ENCODE data around the gene MPC1.

Gene MPC1

DNA sequence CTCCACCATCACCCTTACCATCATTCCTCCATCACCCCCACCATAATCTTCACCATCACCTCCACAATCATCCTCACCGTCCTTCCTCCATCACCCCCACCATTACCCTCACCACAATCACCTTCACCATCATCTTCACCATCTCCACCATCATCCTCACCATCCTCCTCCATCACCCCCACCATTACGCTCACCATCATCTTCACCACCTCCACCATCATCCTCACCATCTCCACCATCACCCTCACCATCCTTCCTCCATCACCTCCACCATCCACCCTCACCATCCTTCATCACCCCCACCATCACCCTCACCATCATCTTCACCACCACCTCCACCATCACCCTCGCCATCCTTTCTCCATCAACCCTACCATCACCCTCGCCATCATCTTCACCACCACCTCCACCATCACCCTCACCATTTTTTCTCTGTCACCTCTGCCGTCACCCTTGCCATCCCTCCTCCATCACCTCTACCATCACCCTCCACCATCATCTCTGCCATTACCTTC, 33.1 kb upstream of the MPC1 start:
- Histone ChIP-seq H3K27ac (ENCODE audit: low read length) (no peak overlapping the region), H3K9me3 (ENCODE audit: control insufficient read depth in 1 of 2, low read length in 2 of 2) (no peaks in the 10 kb centered on the region), H3K36me3 (ENCODE audit: control insufficient read depth in 1 of 2, insufficient read depth in 2 of 2, low read length in 2 of 2) (peaks cover 12 to 49% of the 10 kb centered on the region in 2 donors), H3K4me1 (ENCODE audit: control insufficient read depth in 1 of 2, insufficient read depth in 2 of 2, low read length in 2 of 2) (no peaks in the 10 kb centered on the region), H3K27me3 (ENCODE audit: low read depth, low read length) (no peaks in the 10 kb centered on the region), H3K4me3 (ENCODE audit: low read depth in 1 of 2, low read length in 2 of 2) (no peak overlapping the region)

DNA sequence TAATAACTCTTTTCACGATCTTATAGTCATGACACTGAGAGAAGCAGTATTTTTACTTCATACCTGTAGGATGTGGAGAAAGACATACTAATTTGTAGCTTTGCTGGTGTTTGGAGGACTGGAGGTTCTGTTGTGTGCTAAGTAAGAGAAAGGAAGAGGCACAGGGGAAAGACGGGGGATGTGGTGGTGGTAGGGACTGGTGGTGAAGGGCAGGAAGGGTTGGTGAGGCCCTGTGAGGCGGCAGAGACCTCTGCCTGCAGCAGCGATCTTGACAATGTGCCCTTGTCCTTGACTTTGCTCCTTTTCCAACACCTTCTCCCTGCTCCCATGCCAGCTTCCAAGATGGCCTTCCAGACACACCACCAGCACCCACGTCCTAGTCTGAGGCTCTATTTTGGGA, 32.6 kb upstream of the MPC1 start:
- no peak overlapping the region for H3K27ac ChIP-seq (ENCODE audit: low read length)
- no peak overlapping the region for H3K4me3 ChIP-seq (ENCODE audit: low read depth in 1 of 2, low read length in 2 of 2)
- H3K36me3 ChIP-seq (ENCODE audit: control insufficient read depth in 1 of 2, insufficient read depth in 2 of 2, low read length in 2 of 2) = peaks cover 12 to 46% of the 10 kb centered on the region in 2 donors
- H3K27me3 ChIP-seq (ENCODE audit: low read depth, low read length) = no peaks in the 10 kb centered on the region
- no peaks in the 10 kb centered on the region for H3K9me3 ChIP-seq (ENCODE audit: control insufficient read depth in 1 of 2, low read length in 2 of 2)
- no peaks in the 10 kb centered on the region for H3K4me1 ChIP-seq (ENCODE audit: control insufficient read depth in 1 of 2, insufficient read depth in 2 of 2, low read length in 2 of 2)

DNA sequence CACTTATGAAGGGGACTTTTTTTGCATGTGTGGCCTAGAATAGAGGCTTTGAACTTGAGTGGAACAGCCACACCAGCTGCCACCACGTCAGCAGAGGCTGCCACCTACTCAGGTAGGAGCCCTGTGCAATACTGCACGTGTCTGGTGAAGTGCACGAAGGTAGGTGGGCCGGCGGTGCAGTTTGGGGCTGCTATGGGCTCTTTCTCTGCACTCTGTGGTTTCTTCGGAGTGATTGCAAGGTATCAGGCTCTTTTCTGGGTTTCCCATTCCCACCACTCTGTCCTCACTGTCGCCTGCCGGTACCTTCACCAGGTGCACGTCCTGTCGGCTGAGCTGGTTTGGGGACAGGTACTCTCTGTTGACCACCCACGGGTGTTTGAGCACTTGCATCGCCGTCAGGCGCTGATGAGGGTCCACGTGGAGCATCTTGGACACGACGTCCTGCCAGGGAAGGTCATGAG, 30.8 kb upstream of the MPC1 start:
- no peak overlapping the region for H3K4me3 ChIP-seq (ENCODE audit: low read depth in 1 of 2, low read length in 2 of 2)
- no peaks in the 10 kb centered on the region for H3K4me1 ChIP-seq (ENCODE audit: control insufficient read depth in 1 of 2, insufficient read depth in 2 of 2, low read length in 2 of 2)
- H3K36me3 ChIP-seq (ENCODE audit: control insufficient read depth in 1 of 2, insufficient read depth in 2 of 2, low read length in 2 of 2) = peaks cover 12 to 29% of the 10 kb centered on the region in 2 donors
- H3K27ac ChIP-seq (ENCODE audit: low read length) = no peak overlapping the region
- H3K27me3 ChIP-seq (ENCODE audit: low read depth, low read length) = no peaks in the 10 kb centered on the region
- H3K9me3 ChIP-seq (ENCODE audit: control insufficient read depth in 1 of 2, low read length in 2 of 2) = no peaks in the 10 kb centered on the region

DNA sequence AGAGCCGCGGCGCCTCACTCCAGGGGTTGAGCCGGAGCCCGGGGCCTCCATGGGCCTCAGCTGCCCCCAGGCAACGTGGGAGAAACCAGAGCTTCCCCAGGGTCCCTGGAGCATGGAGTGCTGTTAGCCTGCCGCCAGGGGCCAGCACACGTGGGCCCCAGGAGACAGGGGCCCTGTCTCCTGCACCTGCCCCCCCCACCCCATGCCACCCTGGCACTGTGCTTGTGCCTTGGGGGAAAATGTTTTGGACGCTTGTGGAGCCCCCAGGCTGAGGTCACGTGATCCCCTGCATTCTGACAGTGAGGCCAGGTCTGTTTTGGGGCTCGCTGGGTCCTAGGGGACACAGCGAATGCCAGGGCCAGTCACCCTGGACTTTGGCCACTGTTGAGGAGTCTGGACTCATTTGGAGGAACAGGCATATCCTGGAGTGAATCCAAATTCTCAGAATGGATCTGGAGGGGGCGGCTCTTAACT, 30.2 kb upstream of the MPC1 start:
- Histone ChIP-seq H3K27me3 (ENCODE audit: low read depth, low read length) (no peaks in the 10 kb centered on the region), H3K36me3 (ENCODE audit: control insufficient read depth in 1 of 2, insufficient read depth in 2 of 2, low read length in 2 of 2) (peaks cover 12 to 23% of the 10 kb centered on the region in 2 donors), H3K9me3 (ENCODE audit: control insufficient read depth in 1 of 2, low read length in 2 of 2) (no peaks in the 10 kb centered on the region), H3K27ac (ENCODE audit: low read length) (no peak overlapping the region), H3K4me1 (ENCODE audit: control insufficient read depth in 1 of 2, insufficient read depth in 2 of 2, low read length in 2 of 2) (no peaks in the 10 kb centered on the region), H3K4me3 (ENCODE audit: low read depth in 1 of 2, low read length in 2 of 2) (no peak overlapping the region)

DNA sequence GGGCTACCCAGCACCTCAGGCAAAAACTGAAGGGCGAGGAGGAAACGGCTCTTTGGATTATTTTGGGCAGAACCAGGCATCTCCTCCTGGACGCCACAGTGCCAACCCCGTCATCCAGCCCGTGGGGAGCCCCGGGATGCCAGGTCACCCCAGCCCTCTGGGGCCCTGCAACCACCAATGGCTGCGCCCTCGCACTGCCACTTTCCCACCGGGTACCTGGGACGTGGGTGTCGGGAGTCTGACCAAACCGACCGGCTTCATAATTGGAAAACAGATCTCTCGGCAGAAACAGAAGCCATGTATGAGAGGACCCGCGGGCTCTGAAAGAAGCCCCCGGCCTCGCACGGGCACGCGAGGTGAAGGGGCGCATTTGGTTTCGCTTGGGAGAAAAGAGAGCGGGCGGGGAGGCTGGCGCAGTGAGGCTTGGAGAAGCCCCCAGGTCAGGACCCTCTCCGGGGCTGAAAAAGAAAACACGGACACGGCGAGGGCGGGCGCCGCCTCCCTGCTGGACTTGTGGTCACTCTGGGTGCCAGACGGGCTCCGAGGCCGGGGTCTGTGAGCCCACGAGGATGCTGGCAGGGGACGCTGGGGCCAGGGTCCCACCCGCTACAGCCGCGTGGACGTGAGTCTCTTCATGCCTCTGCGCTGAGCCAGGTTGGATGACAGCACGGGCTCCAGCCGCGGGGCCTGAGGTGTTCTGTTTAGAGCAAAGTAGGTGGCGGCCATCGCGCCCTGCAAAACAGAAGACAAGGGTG, 29.6 kb upstream of the MPC1 start:
- H3K4me3 ChIP-seq (ENCODE audit: low read depth in 1 of 2, low read length in 2 of 2) = no peak overlapping the region
- peaks cover 12 to 18% of the 10 kb centered on the region in 2 donors for H3K36me3 ChIP-seq (ENCODE audit: control insufficient read depth in 1 of 2, insufficient read depth in 2 of 2, low read length in 2 of 2)
- H3K9me3 ChIP-seq (ENCODE audit: control insufficient read depth in 1 of 2, low read length in 2 of 2) = no peaks in the 10 kb centered on the region
- H3K27me3 ChIP-seq (ENCODE audit: low read depth, low read length) = no peaks in the 10 kb centered on the region
- H3K27ac ChIP-seq (ENCODE audit: low read length) = no peak overlapping the region
- no peaks in the 10 kb centered on the region for H3K4me1 ChIP-seq (ENCODE audit: control insufficient read depth in 1 of 2, insufficient read depth in 2 of 2, low read length in 2 of 2)

DNA sequence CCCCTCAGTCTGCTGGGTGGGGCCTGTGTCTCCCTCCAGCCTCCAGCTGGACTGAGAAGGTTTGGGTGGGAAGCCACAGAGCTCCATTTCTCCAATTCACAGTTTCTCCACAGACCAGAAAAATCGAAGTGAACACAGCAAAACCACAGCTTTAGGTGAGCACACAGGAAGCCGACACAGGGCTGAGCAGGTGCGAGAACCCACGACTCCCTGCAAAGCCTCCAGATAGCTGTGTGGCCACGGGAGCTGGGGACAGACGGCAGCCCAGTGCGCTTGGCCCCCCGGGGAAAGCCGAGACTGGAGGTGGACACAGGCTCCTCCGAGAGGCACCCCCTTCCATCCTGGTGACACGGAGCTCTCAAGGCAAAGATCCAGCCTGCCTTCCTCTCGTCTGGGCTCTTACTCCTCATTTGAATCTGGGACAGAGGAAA, 29.0 kb upstream of the MPC1 start:
- Histone ChIP-seq H3K4me1 (ENCODE audit: control insufficient read depth in 1 of 2, insufficient read depth in 2 of 2, low read length in 2 of 2) (no peaks in the 10 kb centered on the region), H3K36me3 (ENCODE audit: control insufficient read depth in 1 of 2, insufficient read depth in 2 of 2, low read length in 2 of 2) (peaks cover 12 to 15% of the 10 kb centered on the region in 2 donors), H3K9me3 (ENCODE audit: control insufficient read depth in 1 of 2, low read length in 2 of 2) (no peaks in the 10 kb centered on the region), H3K4me3 (ENCODE audit: low read depth in 1 of 2, low read length in 2 of 2) (no peak overlapping the region), H3K27ac (ENCODE audit: low read length) (no peak overlapping the region), H3K27me3 (ENCODE audit: low read depth, low read length) (no peaks in the 10 kb centered on the region)

DNA sequence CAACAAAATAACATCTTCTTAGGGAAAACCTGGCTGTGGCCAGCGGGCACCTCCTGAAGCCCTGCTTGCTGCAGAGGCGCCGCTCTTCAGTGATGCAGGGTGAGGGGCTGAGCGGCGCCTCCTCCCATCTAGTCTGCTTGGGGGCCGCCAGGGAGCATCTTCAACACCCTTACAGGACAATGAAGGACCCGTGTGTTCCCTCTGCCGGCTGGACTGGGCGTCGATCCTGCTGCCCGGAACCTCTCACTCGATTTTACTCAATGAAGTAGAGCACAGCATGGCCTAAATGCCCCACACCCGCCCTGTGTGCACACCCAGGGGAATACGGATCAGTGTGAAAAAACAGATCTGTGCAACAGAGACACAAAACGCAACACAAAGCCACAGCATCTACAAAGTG, 28.5 kb upstream of the MPC1 start:
- H3K27me3 ChIP-seq (ENCODE audit: low read depth, low read length) = no peaks in the 10 kb centered on the region
- no peaks in the 10 kb centered on the region for H3K9me3 ChIP-seq (ENCODE audit: control insufficient read depth in 1 of 2, low read length in 2 of 2)
- no peak overlapping the region for H3K4me3 ChIP-seq (ENCODE audit: low read depth in 1 of 2, low read length in 2 of 2)
- no peak overlapping the region for H3K27ac ChIP-seq (ENCODE audit: low read length)
- peaks cover 12 to 15% of the 10 kb centered on the region in 2 donors for H3K36me3 ChIP-seq (ENCODE audit: control insufficient read depth in 1 of 2, insufficient read depth in 2 of 2, low read length in 2 of 2)
- H3K4me1 ChIP-seq (ENCODE audit: control insufficient read depth in 1 of 2, insufficient read depth in 2 of 2, low read length in 2 of 2) = no peaks in the 10 kb centered on the region

DNA sequence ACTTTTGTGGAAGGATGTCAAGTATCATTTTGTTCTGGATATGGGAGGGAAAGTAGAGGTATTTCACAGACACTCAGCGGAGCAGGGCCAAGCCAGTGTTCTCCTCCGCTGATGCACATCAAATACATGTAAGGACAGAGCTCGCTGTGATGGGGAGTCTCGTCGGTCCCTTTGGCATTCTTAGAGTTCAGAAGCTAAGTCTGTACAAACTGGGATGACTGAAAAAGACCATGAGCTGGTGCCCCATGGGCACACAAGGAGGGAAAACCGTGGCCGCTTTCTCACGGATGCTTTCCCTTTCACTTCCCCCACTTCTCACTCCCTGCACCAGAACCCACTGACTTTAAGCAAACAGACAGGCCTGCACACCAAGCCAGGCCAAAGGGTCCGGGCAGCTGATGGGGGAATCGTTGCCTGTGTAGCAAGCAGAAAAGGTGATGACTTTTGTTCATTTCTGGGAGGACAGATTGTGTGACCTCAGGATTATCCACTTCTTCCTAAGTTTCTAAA, 27.7 kb upstream of the MPC1 start:
- Histone ChIP-seq H3K4me1 (ENCODE audit: control insufficient read depth in 1 of 2, insufficient read depth in 2 of 2, low read length in 2 of 2) (no peaks in the 10 kb centered on the region), H3K27me3 (ENCODE audit: low read depth, low read length) (no peaks in the 10 kb centered on the region), H3K27ac (ENCODE audit: low read length) (no peak overlapping the region), H3K4me3 (ENCODE audit: low read depth in 1 of 2, low read length in 2 of 2) (no peak overlapping the region), H3K36me3 (ENCODE audit: control insufficient read depth in 1 of 2, insufficient read depth in 2 of 2, low read length in 2 of 2) (peaks cover 12 to 15% of the 10 kb centered on the region in 2 donors), H3K9me3 (ENCODE audit: control insufficient read depth in 1 of 2, low read length in 2 of 2) (no peaks in the 10 kb centered on the region)

DNA sequence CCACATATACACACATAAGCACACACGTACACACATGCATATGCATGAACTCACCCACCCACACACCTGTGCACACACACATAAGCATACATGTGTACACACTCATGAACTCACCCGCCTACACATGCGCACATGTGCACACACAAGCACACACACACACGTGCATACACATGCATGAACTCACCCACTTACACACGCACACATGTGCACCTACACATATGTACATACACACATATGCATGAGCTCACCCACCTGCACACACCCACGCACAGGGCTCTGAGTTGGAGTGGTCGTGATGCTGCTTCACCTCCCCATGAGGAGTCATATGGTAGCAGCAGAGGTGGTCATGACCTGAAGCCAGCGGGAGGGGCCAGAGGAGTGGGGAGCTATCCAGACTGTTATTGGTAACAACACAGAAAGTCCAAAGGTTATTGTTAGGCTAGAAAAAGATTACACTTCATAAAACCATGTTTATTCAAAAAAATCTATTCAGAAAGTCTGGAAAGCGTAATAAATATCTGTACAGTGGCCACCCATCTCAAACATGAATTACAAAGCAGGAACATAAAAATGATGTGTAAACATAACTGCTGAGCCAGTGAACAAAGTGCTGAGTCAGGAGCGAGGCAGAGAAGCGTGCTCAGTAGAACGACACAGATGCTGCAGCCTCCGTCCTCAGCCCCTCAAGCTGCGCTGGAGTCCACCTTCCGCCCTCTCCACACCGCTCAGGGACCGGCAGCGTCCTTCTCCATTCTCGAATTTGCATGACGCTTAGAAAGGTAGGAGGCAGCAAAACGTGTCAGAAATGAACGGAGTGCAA, 26.4 kb upstream of the MPC1 start:
- Histone ChIP-seq H3K4me1 (ENCODE audit: control insufficient read depth in 1 of 2, insufficient read depth in 2 of 2, low read length in 2 of 2) (no peaks in the 10 kb centered on the region), H3K36me3 (ENCODE audit: control insufficient read depth in 1 of 2, insufficient read depth in 2 of 2, low read length in 2 of 2) (peaks cover 9 to 15% of the 10 kb centered on the region in 2 donors), H3K4me3 (ENCODE audit: low read depth in 1 of 2, low read length in 2 of 2) (no peak overlapping the region), H3K9me3 (ENCODE audit: control insufficient read depth in 1 of 2, low read length in 2 of 2) (no peaks in the 10 kb centered on the region), H3K27me3 (ENCODE audit: low read depth, low read length) (no peaks in the 10 kb centered on the region), H3K27ac (ENCODE audit: low read length) (no peak overlapping the region)

DNA sequence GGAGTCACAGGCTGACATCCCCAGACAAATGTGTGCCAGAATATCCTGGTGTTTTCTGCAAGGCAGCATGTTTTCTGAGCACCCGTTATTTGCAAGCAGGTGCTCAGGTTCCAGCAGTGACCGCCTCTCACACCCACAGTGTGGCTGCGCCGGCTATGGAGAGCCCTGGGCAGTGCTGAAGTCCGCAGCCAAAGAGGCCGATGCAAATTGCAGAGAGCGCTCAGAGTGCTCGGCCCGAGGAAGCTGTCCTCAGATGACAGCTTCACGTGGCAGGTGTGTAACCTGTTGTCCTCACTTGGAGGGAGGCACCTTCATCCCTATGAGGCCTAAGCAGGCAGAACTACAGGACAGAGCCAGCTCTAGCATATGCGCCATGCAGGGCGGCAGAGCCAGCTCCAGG, 23.5 kb upstream of the MPC1 start:
- peaks cover 5% of the 10 kb centered on the region for H3K27me3 ChIP-seq (ENCODE audit: low read depth, low read length)
- no peaks in the 10 kb centered on the region for H3K4me1 ChIP-seq (ENCODE audit: control insufficient read depth in 1 of 2, insufficient read depth in 2 of 2, low read length in 2 of 2)
- no peaks in the 10 kb centered on the region for H3K36me3 ChIP-seq (ENCODE audit: control insufficient read depth in 1 of 2, insufficient read depth in 2 of 2, low read length in 2 of 2)
- no peak overlapping the region for H3K4me3 ChIP-seq (ENCODE audit: low read depth in 1 of 2, low read length in 2 of 2)
- no peak overlapping the region for H3K27ac ChIP-seq (ENCODE audit: low read length)
- no peaks in the 10 kb centered on the region for H3K9me3 ChIP-seq (ENCODE audit: control insufficient read depth in 1 of 2, low read length in 2 of 2)

DNA sequence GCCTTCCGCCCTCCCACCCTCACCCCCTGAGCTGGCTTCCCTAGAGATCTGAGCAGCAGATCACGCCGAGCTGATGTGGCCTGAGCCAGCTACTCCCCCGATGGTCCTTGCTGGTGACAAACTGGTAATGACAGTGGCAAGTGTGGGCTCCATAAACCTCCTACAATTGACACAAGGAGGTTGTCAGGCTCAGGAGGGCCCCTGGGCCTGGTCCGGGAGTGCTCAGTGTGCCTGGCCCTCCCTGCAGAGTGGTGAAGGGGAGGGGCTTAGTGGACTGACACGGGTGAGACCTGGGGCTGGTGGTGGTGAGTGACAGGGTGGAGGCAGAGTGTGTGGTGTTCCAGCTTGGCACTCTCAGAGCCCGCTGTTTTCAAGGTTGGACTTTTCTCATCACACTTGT, 22.6 kb upstream of the MPC1 start:
- Histone ChIP-seq H3K4me1 (ENCODE audit: control insufficient read depth in 1 of 2, insufficient read depth in 2 of 2, low read length in 2 of 2) (no peaks in the 10 kb centered on the region), H3K36me3 (ENCODE audit: control insufficient read depth in 1 of 2, insufficient read depth in 2 of 2, low read length in 2 of 2) (no peaks in the 10 kb centered on the region), H3K27ac (ENCODE audit: low read length) (no peak overlapping the region), H3K27me3 (ENCODE audit: low read depth, low read length) (peaks cover 5% of the 10 kb centered on the region), H3K4me3 (ENCODE audit: low read depth in 1 of 2, low read length in 2 of 2) (no peak overlapping the region), H3K9me3 (ENCODE audit: control insufficient read depth in 1 of 2, low read length in 2 of 2) (no peaks in the 10 kb centered on the region)

Data from muscle layer of duodenum (tissue), 2 donors.